Measurements from ENCODE around the gene TMOD4.
A peak's percentile ranks its signal among the peaks of the same experiment; 100 is the strongest.

Gene TMOD4

DNA sequence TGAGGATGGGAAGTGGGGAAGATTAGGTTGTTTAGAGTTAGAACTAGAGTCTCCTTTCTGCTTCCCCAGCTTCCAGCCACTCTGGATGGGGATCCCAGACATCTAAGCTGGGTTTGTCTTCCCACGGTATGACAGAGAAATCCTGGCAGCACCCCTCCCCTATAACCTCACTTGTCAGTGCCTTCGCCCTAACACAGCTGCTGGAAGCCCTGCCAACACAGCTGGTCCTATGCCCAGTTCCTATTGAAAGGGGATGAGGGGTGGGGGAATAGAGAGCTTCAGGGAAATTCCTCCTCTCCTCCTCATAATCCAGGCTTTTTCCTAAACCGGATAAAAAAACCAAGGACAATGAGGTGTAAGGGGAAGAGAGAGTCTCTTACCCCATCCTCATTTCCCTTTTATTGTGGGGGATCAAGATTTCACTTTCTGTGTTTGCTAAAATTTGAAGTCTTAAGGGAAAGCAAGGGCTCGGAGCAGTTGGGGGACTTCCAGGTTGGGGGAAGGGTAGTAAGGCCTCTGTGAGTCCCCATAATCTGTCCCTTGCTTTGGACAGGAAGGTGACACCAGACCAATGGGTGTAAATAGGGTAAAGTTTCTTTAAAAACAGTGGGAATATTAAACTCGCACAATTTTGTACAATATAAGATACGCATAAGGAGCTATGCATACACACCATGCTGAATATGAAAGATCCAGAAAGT lies 590 bp downstream of the TMOD4 start:
- DNase-seq (ENCODE audit: low read depth): no peak

DNA sequence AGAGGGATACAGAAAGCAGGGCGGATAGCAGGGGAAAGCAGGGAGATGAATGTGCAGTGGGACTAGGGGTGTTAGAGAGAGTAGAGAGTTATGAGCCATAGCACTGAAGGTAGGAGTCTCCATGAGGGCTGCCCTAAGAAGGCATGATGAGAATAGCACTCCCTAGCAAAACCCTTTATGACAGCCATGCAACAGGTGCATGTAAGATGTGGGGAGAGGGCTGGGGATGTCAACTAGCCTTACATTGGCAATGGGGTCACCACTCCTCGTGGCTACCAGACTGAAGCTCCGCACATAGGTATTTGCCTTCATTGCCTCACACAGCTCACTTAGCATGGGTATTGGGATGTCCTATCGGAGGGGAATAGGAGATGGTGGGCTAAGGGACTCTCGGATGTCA lies 4.6 kb downstream of the TMOD4 start:
- DNase-seq (ENCODE audit: low read depth): no peak

DNA sequence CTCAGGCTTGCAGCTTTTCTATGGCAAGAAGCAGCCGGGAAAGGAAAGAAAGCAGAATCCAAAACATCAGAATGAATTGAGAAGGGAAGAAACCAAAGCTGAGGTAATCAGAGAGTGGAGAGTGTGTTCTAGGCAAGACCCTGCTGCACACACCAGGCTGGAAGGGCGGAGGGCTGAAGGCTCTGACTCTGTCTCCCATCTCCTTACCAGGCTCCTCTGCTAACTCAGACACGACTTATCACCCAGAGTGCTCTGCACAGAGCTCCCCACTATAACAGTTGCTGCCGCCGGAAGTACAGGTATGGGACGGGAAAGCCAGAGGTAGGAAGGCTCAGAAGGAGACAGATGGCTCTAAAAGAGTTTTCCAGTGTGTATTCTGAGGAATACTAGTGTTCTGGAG lies 8.7 kb downstream of the TMOD4 start:
- no peak for DNase-seq (ENCODE audit: low read depth)

- peak; percentile 63 for DNase-seq (ENCODE audit: low read depth)
Observed at GRCh38 chr1:151166505-151166956, 9.2 kb downstream of the TMOD4 start.

DNA sequence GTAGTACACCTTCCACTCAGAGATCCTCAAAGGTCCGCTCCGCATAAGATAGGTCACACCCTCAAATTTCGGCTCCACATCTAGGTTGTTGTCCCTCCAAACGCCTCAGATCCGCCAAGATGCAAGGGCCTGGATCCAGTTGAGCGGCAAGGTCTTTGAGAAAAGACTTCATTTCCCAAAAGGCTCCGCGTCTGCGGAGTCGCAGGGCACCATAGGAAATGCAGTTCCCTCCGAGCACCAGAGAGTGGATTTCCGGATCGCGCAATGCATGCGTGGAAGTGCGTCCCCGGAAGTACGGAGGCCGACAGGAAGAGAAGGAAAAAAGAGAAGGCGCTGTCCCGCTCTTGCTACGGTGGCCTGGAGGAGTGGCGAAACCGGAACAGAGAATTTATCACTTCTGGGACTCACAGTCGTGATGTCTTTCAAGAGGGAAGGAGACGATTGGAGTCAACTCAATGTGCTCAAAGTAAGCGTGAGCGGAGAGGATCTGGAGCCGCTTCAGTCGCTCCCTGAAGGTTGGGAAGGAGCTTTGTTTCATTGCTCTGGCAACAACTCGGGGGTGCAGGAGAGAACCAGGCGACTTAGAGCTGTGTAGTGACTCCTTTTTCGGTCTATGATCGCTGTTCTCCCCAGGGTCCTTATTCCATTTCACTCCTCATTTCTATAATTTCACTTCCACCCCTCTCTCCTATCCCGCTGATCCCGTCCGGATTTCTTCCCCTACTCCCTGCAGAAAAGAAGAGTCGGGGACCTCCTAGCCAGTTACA lies 9.9 kb downstream of the TMOD4 start, which contains the start of the genes LYSMD1 and SCNM1:
Gene LYSMD1 (minus strand): TSS at position 165 of the 767 bp plus-strand sequence. CDS start 644 bp downstream, outside the sequence.
Gene SCNM1 (plus strand): TSS at position 407 of the 767 bp plus-strand sequence. CDS start 9 bp downstream, at position 416.
- DNase-seq (ENCODE audit: low read depth): peak; percentile 98

DNA sequence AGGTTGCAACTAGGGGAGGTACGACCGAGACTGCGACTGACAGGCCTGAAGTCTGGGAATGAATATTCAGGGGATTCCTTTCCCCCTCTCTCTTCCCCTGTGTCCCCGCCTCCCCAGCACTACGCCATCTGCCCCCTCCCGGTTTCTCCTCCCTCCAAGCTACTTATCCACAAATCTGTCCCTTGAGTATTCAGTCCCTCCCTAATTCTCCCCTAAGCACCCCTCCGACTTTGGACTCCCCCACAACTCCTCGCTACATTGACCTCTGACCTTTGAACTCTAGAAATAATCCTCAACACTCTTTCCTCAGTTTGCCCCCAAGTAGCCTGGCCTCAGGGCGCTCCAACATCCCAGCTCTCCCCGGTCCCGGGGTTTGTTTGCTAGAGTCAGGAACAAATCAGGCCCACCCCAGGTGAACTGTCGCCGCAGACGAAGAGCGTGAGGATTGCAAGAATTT lies 10.5 kb downstream of the TMOD4 start:
- no peak for DNase-seq (ENCODE audit: low read depth)

- DNase-seq (ENCODE audit: low read depth): no peak
Observed at GRCh38 chr1:151164732-151165280, 11.0 kb downstream of the TMOD4 start.

GRCh38 chr1:151159373-151159772 lies 16.4 kb downstream of the TMOD4 start:
- no peak for DNase-seq (ENCODE audit: low read depth)

- DNase-seq (ENCODE audit: low read depth): no peak
Observed at GRCh38 chr1:151158751-151159251, 17.0 kb downstream of the TMOD4 start.

GRCh38 chr1:151158326-151158725 lies 17.5 kb downstream of the TMOD4 start:
- DNase-seq (ENCODE audit: low read depth): no peak

DNA sequence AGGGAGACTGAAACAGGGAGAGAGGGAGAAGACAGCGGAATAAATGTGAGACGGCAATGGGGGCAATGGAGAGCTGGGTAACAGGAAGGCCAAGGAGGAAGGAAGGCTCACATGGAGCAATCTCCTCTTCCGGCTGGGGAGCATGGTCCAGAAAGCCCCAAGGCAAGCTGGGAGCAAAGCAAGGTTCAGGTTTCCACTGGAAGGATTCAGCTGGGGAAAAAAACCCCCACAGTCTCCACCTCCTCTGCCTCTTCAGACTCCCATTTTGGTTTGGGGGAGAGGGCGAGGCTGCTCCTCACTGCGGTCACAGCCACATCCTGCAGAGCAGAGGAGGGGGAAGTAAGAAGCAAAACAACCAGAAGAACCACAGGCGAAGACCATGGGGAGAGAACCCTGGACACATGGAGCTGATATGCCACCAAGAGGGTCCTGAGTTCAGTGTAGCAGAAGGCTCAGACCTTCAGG lies 18.7 kb downstream of the TMOD4 start:
- peak; percentile 90 for DNase-seq (ENCODE audit: low read depth)

- DNase-seq (ENCODE audit: low read depth): peak; percentile 64
Observed at GRCh38 chr1:151156515-151156819, 19.3 kb downstream of the TMOD4 start, which contains the start of gene TNFAIP8L2. Gene TNFAIP8L2, plus strand, starts transcription at chr1:151156649. Its CDS starts 2,049 bp downstream, at chr1:151158698.

GRCh38 chr1:151147665-151148064 lies 28.1 kb downstream of the TMOD4 start:
- no peak for DNase-seq (ENCODE audit: low read depth)

DNA sequence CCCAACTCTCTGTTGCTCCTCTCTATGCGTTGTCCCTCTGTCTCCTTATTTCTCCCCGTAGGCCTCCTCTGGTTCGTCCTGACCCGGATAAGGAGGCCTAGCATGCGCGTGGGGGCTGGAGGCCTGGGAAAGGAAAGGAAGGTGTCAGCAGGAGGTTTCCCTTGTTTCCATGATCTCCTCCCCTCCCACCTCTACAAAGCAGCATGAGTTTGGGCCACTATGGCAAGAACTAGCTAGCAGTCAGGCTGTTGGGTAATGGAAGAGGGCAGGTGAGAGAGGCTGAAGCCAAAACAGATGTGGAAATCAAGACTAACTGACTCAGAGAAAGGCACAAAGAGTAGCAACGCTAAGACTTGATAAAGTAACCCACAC lies 28.7 kb downstream of the TMOD4 start:
- DNase-seq (ENCODE audit: low read depth): no peak

DNA sequence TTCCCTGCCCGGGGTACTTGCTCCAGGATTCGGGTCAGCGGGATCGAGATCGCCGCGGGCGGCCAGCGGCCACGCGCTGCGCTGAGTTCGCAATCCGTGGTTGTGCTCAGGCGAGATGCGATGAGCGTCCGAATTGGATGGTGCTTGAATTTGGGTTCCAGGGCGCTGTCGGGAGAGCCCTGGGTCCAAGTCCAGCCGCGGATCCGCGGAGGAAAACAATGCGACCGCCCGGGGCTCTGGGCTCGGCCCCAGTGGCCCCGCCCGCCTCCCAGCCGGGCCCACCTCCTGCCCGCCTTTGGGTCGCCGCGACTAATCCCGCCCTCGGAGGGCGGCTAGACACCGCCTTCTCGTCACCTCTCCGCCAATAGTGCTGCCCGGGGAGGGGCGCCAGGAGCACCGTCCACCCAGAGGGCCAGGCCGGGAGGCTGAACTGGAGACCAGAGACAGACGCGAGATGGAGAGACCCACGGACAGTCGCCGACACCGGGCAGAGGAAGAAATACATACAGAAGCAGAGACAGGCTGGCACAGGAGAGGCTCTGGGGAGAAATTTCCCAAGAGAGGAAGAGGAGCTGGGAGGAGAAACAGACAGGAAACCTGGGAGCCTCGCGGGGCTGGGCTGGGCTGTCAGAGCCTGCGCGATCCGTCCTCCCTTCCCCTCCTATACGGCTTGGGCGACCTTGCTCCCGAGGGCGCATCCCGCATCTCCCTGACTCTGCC lies 29.2 kb downstream of the TMOD4 start, which contains the start of gene SEMA6C:
Gene SEMA6C (minus strand): TSS at position 220 of the 720 bp plus-strand sequence. CDS start 4,010 bp downstream, outside the sequence.
- DNase-seq (ENCODE audit: low read depth): peak; percentile 59

DNA sequence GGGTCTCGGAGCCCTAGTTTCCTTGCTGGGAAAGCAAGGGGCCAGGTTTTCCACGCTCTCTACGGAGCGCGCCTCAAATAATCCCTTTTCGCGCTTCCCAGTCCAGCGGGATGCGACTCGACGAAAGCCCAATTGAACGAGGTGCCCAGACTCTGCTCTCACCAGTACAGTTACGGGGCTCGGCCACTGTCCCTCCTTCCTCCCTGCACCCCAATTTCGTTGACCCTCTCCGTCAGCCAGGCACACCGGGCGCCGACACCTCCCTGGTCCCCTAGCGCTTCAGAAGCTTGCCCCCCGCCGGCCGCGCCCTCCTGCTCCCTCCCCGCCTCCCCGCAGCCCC lies 29.7 kb downstream of the TMOD4 start:
- no peak for DNase-seq (ENCODE audit: low read depth)

GRCh38 chr1:151145304-151146071 lies 30.3 kb downstream of the TMOD4 start:
- no peak for DNase-seq (ENCODE audit: low read depth)

DNA sequence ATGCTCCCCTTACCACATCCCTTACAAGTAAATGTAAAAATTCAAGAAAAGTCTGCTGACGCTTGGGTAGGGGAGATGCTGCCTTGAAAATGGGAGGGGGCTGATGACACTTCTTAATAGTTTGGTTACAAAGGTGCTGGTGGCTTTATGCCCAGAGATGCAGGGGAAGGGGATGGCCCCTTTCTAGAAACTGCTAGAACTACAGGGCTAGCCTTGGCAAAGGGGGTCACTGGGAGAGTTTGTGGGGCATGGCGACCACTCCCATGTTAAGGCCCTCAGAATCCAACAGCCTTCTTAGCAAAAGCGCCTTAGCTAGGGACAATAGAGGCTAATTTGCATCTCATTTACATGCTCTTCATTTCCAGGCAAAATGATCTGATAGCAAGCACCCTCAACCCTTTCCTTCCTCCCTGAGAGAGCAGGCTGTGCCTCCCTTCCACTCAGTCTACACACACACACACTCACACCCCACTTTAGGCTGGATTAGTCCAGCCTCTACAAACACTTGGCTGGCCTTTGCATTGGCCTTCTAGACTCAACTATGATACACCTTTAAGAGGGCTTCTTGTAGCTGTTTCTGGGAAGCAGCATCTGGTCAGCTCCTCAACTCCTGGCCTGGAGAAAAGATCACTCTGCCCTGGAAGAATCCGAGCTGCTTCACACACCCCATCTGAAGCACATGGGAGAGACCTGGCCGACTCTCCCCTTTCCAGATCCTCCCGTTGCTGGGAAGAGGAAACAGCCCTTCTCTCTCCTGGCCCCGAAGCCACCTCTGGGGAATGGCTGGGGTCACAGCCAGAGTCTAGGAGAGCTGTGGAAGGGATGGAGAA lies 31.1 kb downstream of the TMOD4 start:
- DNase-seq (ENCODE audit: low read depth): no peak

GRCh38 chr1:151143986-151144385 lies 31.8 kb downstream of the TMOD4 start:
- DNase-seq (ENCODE audit: low read depth): no peak

GRCh38 chr1:151143057-151143435 lies 32.7 kb downstream of the TMOD4 start:
- DNase-seq (ENCODE audit: low read depth): no peak
